ENCODE results near the gene FLVCR1.

Gene FLVCR1

DNA sequence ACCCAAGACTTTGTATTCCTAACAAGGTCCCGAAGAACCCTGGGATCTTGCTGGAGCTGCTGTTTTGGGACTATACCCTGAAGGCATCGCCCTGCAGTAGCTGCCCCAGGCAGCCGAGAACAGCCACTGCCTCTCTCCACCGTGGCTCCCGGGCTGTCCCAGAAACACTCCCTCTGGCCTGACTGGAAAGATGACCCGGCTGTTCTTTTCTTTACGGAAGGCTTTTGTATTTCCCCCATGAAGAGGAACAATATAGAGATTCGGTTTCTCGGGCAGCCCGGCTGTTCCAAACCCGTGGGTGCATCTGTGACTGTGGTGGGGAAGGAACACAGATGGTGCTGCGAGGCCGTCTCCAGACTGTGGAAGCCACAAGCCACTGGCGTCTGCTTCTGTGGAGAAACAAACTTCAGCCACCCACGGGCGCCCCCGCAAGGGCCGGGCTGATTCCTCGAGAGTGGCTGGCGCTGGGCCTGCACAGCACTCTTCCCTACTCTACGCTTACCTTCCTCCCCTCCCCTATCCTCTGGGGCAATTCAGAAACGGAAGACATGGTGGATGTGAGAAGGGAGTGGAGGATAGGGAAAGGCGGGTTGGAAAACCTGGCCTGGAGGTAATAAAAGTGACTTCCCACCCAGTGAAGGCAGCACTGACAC lies 58.5 kb downstream of the FLVCR1 start:
- FAIRE-seq, result no peak

DNA sequence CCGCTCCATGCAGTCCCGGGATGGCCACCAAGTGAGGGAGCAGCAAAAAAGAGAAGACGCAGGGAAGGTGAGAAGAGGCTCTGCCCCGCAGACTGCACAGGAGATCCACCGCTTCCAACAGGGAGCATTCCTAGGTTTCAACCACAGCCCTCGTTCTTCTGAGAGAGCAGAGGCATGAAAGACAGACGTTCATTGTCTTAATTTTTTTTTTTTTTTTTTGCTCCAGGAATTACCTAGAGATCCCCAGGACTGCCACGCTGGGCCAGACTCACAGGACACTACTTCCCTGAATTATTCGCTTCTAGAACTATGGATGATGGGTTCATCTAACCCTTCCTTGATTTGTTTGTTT lies 59.0 kb downstream of the FLVCR1 start:
- no peak for FAIRE-seq

DNA sequence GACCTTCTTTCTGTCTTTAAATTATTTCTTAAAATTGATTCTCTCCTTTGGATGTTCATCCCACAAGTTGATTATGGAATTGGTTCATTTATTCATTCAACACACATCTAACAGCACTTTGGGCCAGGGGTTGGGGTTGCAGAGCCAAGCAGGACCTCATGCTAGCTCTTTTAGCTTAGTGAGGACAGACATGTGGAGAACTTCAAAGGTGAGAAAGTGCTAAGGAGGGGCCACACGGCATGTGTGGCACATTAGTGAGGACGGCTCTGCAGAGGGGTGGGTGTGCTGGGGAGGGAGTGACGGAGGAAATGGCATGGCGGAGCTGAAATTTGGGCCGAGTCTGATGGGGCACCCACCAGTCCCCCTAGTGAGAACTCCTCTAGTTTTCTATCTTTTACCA lies 59.8 kb downstream of the FLVCR1 start:
- no peak for FAIRE-seq

DNA sequence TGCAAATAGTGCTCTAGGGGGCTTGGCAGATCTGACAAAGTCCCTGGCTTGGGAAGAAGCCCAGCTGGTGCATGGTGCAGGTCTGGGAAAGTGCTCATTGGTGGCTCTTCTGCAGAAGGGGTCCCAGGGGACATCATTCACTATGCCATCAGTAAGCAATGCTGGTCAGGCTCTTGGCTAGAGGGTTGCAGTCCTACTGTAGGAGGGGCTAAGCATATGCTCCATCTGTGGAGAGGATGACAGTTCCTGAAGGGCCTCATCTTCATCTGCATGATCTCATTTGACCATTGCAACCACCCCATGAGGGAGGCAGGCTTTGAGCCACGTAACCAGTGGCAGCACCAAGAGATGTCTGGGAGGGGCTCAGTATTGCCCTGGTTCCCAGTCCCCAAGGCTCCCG lies 60.7 kb downstream of the FLVCR1 start:
- no peak for FAIRE-seq

DNA sequence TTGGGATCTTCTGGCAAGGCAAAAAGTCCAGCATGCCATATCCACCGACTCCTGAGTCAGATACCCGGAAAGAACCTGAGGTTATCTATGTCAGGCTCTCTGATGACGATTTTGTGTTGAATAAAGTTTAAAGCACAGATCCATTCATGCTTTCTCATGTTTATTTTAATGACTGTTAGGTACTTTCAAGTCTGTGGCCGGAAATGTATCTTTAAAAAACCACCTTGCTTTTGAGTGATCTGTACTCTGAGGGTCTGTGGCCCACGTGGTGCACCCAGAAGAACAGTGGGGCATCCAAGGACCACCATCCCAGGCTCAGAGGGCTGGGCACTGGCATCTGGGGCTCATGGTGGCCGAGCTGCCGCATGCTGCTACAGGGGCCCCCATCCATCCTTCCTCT lies 62.2 kb downstream of the FLVCR1 start:
- no peak for FAIRE-seq

DNA sequence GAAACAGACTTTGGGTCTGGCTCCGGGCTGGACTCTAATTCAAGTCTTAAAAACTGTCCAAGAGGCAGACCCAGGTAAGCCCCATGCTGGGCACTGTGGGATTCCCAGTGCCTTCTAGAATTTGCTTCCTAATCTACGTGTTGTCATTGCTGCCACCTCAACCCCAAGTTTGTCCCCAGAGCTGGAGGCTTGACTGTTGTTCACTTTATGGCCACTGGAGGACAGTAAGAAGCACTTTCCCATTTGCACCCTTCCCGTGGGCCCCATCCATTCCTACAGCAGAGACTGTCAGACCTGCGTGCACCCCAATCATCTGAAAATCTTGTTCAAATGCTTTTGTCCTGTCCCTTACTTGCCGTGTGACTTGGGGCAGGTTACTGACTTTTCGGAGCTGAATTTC lies 62.8 kb downstream of the FLVCR1 start:
- no peak for FAIRE-seq

DNA sequence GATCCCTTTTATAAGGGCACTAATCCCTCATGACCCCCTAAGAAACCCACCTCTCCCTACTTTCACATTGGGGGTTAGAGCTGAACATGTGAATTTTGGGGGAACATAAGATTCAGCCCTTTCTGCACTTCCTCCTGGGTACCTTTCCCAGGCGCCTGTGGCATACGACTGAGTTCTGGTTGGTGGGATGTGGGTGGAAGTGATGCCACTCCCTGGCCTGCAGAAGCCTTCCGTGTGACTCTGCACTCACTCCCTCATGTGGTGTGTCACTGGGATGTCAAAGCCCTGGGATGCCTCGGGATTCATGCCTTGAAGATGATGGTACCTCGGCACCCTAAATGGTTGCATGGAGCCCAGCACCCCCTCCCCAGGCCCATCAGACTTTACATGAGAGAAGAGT lies 63.9 kb downstream of the FLVCR1 start:
- FAIRE-seq, result no peak

DNA sequence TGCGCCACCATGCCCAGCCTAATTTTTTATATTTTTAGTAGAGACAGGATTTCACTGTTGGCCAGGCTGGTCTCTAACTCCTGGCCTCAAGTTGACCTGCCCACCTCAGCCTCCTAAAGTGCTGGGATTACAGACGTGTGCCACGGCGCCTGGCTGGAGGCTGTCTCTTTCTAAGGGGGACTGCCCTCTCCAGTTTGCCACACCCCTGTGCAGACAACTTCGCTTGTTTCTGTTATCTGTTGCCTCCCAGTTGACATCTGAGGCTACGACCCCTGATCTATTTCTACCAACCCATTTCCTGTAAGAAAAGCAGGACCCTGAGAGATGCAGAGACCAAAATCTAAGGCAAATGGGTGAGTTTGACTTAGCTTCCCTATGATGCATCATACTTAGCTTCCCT lies 68.3 kb downstream of the FLVCR1 start:
- no peak for FAIRE-seq

DNA sequence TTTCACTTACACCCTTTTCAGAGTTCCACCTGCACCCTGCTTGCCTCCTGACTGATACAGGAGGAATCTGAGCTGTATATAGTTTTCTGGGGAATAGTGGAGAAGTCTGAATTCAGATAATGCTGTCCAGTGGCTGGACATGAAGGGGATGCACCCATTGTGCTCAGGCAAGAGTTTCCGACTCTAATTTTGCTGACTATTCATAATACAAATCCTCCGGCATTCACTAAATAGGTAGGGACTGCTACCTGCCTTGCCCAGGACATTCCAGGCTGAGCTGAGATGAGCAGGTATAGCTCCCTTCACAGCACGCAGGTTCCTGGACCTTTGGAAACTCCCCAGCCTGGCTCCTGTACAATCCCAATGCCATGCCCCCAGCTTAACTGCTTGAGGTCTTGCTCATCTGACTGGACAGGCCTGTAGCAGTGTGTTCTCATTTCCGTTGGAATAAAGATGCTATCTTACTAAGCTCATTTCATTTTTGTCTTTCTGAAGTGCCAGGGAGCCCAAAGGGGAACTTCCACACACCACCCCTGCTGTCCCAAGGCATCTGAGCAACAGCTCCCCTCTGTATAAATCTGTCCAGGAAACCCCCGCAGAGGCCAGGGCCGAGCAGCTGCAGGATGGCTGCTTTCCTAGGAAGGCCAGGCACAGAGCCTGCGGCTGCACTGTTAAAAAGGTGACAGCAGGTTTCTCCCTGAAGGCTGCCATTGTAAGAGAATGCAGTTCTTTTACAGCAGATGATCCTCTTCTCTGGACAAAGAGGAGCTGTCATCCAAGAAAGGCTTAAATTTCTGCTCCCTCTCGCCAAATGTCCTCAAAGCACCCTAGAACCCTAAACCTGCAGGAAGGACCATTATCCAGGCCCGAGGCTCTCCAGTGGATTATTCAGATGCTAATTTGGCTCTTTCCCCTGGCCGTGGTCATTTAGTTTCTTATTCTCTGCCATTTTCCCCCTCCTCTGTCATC lies 70.5 kb downstream of the FLVCR1 start:
- no peak for FAIRE-seq

DNA sequence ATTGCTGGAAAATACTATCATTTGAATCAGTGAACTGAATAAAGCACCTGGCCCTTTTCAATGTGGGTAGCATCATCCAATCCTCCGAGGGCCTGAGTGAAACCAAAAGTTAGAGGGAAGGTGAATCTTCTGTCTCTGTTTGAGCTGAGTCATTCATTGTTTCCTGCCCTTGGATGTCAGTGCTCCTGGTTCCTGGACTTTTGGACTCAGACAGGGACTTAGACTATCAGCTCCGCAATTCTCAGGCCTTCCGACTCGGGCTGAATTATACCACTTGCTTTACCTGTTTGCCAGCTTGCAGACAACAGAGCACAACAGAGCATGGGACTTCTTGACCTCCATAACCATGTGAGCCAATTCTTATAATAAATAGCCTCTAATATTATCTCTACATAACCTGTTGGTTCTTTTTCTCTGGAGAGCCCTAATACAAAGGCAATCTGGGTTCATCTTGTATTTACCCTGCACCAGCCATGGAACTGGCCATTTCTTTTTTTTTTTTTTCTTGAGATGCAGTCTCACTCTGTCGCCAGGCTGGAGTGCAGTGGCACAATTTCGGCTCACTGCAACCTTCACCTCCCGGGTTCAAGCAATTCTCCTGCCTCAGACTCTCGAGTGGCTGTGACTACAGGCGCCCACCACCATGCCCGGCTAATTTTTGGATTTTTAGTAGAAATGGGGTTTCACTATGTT lies 73.1 kb downstream of the FLVCR1 start:
- no peak for FAIRE-seq

DNA sequence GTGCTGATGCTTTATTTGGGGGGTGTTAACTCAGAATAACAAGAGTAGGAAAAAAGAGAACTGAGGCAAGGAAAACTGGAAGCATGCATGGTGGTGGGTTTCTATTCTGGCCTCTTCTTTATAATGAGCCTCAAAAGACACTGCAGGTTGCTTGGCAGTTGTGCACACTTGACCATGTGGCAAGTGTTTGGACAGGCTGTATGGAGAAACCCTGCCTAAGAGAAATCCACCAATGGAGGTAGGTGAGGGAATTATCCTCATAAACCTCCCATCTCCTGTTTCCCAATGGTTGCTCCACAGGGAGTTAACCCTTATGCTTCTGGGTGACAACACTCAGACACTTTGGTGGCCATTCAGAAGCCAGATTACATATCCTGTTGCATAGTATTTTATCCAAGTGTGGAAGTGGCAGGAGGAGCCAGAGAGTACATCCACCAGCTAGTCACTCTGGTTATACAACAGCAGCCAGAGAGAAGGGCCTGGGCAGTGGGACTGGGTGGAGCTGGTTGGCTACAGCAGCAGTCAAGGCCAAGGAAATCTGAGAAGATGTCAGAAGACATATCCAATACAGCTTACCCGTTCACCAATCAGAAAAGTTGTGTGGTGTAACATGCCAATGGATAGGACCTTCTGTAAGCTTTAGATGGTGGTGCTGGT lies 75.9 kb downstream of the FLVCR1 start:
- FAIRE-seq, result no peak

DNA sequence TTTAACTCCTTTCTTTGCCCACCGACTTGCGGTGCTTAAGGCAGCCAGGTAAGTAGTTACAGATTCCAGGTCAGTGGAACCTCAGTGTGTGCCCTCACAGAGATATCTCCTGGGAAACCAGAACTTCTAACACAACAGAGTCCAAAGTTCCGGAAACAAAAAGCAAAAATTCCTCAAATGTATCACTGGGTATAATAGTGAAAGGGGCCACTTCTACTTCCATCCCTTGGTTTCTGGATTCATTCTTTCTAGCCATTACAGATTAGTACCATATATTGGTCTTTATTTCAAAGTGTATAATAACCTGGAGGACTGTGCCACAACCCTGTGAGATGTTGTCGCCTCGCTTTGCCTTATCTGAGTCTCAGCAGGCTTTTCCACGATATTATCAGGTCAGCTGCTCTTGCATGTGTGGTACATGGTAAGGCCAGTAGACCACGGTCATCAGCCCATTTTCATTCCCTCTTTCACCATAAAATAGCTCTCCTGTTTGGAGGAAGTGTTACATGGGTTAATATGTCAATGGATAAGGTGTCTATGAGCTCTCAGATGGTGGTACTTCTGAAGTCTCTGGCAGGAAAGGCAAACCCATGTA lies 77.4 kb downstream of the FLVCR1 start:
- no peak for FAIRE-seq

DNA sequence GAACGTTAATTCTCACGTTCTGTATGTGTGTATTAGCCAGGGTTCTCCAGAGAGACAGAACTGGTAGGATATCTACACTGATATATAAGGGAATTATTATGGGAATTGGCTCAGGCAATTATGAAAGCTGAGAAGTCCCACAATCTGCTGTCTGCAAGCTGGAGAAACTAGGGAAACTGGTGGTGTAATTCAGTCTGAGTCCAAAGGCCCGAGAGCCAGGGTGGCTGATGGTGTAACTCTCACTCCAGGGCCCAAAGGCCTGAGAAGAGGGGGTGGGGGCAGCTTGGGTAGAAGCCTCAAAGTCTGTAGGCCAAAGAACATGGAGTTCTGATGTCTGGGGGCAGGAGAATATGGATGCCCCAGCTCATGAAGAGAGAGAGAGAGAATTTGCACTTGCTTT lies 79.0 kb downstream of the FLVCR1 start:
- no peak for FAIRE-seq

DNA sequence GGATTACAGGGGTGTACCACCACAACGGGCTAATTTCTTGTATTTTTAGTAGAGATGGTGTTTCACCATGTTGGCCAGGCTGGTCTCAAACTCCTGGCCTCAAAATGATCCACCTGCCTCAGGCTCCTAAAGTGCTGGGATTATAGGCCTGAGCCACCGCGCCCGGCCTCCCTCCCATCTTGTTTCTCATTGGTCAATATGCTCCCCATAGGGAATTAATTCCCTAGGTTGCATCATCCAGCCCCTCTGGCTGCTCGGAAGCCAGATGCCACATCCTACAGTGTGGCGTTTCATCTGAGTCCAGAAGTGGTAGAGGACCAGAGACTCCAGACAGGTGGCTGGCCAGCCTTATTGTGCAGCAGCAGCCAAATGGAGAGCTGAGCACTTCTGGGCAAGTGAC lies 80.8 kb downstream of the FLVCR1 start:
- FAIRE-seq, result no peak

DNA sequence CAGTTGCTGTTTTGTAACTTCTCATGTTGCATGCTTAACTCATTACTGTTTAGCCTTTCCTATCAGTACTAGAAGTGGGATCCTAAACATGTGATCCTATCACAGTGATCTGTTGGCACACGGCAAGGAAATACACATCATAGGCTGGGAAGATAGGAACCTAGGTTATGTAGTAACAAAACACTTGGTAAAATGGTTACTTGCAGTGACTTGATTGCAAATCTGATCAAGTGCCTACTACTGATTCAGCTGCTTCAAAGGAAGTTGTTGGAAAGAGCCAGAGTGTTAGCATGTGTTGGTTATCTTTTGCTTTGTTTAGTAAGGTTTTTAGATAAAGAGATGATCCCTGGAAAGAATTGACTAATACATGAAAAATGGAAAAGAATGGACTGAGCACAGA lies 83.4 kb downstream of the FLVCR1 start:
- no peak for FAIRE-seq

DNA sequence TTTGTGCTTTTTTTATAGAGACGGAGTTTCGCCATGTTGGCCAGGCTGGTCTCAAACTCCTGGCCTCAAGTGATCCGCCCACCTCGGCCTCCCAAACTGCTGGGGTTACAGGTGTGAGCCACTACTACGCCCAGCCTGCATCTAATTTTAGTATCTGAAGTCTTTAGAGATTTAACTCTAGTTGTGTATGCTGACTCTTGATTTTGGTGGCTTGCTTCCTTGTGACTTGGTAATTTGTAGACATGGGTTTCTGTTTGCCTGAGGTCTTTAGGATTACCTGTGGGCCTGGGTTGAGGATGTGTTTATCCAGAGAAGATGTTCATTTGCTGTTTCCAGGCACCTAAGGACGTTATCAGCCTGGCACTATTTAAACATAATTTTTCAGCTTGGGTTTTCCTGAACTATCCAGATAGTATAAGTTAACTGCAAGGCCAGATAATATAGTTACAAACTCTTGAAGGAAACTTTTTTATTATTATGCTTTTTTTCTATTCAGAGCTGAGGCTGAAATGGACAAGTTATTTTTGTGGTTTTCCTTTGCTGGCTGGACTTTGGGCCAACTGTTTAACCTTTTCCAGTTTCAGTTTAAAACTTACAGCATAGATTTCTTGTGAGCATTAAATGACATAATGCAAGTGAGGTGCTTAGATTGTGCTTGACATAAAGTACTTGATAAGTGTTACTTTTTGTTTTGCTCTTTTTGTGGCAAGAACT lies 84.8 kb downstream of the FLVCR1 start:
- FAIRE-seq, result no peak

DNA sequence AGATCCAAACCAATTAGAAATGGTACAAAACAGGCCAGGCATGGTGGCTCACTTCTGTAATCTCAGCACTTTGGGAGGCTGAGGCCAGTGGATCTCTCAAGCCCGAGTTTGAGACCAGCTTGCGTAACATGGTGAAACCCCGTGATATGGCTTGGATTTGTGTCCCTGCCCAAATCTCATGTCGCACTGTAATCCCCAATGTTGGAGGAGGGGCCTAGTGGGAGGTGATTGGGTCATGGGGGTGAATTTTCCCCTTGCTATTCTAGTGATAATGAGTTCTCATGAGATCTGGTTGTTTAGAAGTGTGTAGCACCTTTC lies 85.3 kb downstream of the FLVCR1 start:
- no peak for FAIRE-seq

DNA sequence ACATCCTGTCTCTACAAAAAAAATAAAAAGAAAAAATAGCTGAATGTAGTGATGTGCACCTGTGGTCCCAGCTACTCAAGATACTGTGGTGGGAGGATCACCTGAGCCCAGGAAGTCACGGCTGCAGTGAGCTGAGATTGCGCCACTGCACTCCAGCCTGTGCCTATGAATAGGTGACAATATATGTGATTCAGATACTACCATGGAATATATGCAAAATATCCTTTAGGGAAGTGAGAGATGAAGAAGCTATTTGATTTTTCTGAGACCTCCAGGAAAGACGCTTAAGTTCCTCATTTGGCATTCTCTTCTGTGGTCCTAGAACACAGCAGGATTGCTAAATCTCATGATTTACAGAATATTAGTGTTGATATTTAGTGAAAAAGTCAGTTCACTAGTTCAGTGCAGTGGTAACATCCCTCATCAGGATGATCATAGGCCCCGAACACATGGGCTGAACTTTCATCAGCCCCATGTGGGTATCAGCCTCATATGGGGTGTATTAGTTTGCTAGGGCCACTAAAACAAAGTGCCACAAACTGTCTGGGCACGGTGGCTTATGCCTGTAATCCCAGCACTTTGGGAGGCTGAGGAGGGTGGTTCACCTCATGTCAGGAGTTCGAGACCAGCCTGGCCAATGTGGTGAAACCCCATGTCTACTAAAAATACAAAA lies 86.3 kb downstream of the FLVCR1 start:
- FAIRE-seq, result no peak

DNA sequence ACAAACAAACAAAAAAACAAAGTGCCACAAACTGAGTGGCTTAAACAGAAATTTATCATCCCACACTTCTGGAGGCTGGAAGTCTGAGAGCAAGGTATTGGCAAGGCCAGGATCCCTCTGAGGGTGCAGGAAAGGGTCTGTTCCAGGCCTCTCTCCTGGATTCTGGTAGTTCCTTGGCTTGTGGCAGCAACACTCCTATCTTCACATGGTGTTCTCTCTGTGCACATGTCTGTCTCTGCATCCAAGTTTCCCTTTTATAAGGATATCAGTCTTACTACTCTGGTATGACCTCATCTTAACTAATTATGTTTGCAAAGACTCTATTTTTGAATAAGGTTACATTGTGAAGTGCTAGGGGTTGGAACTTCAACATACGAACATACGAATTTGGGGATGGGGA lies 87.0 kb downstream of the FLVCR1 start:
- no peak for FAIRE-seq

DNA sequence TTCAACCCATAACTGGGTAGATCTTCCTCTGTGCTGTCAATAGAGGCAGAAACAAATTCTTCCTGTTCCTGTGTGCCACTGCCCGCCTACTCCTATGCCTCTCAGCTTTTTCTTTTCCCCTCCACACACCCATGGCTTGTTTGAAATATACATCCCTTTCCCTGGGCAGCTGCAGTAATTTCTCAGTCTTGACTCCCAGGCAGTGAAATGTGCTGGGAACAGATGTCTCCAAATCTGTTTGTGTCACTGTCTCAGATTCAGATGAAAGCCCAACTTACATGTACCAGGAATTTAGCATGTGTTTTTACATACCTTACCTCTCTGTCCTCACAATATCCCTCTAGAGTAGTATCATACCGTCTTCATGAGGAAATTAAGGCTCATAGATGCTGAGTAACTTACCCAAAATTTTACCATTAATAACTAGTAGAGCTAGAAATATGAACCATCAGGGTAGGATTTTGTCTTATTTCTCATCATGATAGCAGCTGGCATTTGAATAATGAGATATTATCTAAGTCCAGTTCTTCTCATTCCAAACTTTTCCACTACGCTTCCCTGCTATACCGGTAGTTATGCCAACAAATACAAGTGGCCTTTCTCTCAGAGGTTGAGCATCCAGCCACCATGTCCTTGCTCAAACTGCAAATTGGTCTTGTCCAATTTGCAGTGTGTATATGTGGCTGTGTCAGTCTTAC lies 87.5 kb downstream of the FLVCR1 start:
- no peak for FAIRE-seq

DNA sequence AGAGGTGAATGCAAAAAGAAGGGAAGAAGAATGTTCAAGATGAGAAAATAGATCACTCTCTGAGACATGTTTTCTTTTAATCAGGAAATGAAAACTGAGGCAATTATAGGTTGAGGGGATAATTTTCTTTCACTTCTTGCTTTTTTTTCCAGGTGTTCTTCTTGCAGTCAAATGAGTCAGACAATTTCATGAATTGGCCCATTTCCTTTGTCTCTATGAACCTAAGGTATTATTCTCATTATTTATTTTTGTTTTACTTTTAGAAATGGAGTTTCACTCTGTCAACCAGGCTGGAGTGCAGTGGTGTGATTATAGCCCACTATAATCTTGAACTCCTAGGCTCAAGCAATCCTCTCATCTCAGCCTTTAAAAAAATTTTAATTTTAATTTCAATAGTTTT lies 88.8 kb downstream of the FLVCR1 start:
- FAIRE-seq, result no peak

Data from G401.6 (cell line).